Thoracic aorta (tissue), 2 donors: ENCODE measurements around the gene ARID3B. TPM values are rescaled to one million over a fixed set of nuclear protein-coding genes. Genes with fewer than 3 reads are reported as not detected.

Source experiments
- ATAC-seq: fragments of 150-250 bp; one replicate; pipeline ENCODE4 v1.8.0; 2017; ENCODE audit warnings: low read depth; ENCODE audit not compliant: insufficient number of reproducible peaks, low FRiP score
- DNase-seq: peaks from one replicate; pipeline ENCODE4 v3.0.0-alpha.2; 2020; ENCODE audit warnings: low spot score
- H3K27ac ChIP-seq, 2 donors: fragments of 200-600 bp; sonication (generic); 1 replicate in 1 of 2; 2 replicates in 1 of 2; pipeline ENCODE4 v1.5.1; 2016; ENCODE audit warnings: mild to moderate bottlenecking in 2 of 2, moderate library complexity in 2 of 2
- H3K27me3 ChIP-seq: fragments of 200-600 bp; sonication (generic); replicated peaks from 2 replicates; pipeline ENCODE4 v1.6.0; 2016; ENCODE audit warnings: mild to moderate bottlenecking; ENCODE audit not compliant: insufficient read depth
- H3K36me3 ChIP-seq: fragments of 200-600 bp; sonication (generic); one replicate; pipeline ENCODE4 v1.5.1; 2016
- H3K4me1 ChIP-seq, 2 donors: fragments of 200-600 bp; sonication (generic); 1 replicate in 1 of 2; 2 replicates in 1 of 2; pipeline versions ENCODE4 v1.5.1 to v1.6.0; 2016; ENCODE audit warnings: low read depth in 2 of 2, mild to moderate bottlenecking in 1 of 2; ENCODE audit not compliant: control insufficient read depth in 1 of 2
- H3K4me3 ChIP-seq: fragments of 200-600 bp; sonication (generic); 2 replicates; pipeline ENCODE4 v1.5.1; 2016; ENCODE audit warnings: mild to moderate bottlenecking
- H3K9me3 ChIP-seq: fragments of 200-600 bp; sonication (generic); 2 replicates; pipeline ENCODE4 v1.5.1; 2016
- total RNA-seq, 2 donors: library from RNA; depleted of rRNA; stranded (reverse); fragments of >200 nt; gene quantifications; one replicate each; pipeline versions ENCODE4 v1.1.0 to v1.2.3, GENCODE V29; 2016
- TF ChIP-seq, protein P1 (sequence below): fragments of 200-600 bp; sonication (generic); IDR thresholded peaks from one replicate; pipeline ENCODE4 v1.5.1; 2019; ENCODE audit warnings: antibody characterized with exemption

ARID3B gene
- total RNA-seq, 2 donors from 2014 or later: 8.9 to 15.0 TPM

DNA sequence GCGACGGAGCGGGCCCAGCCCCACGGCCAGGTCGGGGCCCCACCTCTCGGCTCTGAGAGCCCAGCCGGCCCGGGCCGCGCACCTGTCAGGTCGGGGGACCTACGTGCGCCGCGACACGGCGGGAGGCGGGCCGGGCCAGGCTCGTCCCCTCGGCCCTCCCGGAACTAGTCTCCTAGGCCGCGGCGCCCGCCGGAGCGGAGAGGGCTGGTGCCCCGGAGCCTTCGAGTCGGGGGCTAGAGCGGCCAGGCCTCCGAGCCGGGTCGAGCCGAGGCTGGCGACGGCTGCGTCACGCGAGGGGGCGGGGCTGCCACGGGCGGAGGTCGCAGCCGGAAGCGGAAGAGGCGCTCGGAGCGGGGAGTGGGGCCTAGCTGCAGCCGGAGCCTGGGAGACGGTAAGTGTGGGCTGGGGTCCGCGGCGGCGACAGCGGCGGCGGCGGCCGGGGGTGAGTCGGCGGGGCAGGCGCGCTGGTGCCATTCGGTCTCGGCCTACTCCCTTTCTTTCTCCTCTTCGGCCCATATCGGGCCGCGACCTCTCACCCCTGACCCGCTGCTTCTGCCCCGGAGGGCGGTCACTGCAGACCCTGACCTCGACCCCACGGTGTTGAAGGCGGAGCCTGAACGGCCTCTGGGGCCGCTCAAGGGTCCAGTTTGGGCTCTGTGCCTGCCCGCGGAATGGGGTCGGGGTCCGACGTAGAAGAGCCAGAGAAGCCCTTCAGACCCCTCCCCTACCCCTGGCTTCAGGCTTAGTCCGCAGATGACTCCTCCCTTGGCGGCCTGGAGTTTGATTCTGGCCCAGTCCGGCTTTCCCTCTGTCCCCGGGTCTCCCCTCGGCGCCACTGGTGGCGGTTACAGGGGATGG lies 74.7 kb downstream of the ARID3B start, which contains the start of gene CLK3:
TSS of gene CLK3 (plus strand) at position 329 of the 858 bp plus-strand sequence. CDS start 3,361 bp downstream, outside the sequence.
- H3K36me3 ChIP-seq: peaks cover 18% of the 10 kb centered on the region
- no peaks in the 10 kb centered on the region for H3K9me3 ChIP-seq
- H3K27ac ChIP-seq: peak within 1 kb of the TSS; percentile 96 to 99
- H3K4me1 ChIP-seq: peaks cover 11 to 34% of the 10 kb centered on the region in 2 donors
- H3K27me3 ChIP-seq: no peaks in the 10 kb centered on the region
- ATAC-seq: peak; percentile 64
- peak; percentile 75 for DNase-seq
- H3K4me3 ChIP-seq: peak within 1 kb of the TSS; percentile 99
- TF ChIP-seq, protein P1, sequence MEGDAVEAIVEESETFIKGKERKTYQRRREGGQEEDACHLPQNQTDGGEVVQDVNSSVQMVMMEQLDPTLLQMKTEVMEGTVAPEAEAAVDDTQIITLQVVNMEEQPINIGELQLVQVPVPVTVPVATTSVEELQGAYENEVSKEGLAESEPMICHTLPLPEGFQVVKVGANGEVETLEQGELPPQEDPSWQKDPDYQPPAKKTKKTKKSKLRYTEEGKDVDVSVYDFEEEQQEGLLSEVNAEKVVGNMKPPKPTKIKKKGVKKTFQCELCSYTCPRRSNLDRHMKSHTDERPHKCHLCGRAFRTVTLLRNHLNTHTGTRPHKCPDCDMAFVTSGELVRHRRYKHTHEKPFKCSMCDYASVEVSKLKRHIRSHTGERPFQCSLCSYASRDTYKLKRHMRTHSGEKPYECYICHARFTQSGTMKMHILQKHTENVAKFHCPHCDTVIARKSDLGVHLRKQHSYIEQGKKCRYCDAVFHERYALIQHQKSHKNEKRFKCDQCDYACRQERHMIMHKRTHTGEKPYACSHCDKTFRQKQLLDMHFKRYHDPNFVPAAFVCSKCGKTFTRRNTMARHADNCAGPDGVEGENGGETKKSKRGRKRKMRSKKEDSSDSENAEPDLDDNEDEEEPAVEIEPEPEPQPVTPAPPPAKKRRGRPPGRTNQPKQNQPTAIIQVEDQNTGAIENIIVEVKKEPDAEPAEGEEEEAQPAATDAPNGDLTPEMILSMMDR: no peak

DNA sequence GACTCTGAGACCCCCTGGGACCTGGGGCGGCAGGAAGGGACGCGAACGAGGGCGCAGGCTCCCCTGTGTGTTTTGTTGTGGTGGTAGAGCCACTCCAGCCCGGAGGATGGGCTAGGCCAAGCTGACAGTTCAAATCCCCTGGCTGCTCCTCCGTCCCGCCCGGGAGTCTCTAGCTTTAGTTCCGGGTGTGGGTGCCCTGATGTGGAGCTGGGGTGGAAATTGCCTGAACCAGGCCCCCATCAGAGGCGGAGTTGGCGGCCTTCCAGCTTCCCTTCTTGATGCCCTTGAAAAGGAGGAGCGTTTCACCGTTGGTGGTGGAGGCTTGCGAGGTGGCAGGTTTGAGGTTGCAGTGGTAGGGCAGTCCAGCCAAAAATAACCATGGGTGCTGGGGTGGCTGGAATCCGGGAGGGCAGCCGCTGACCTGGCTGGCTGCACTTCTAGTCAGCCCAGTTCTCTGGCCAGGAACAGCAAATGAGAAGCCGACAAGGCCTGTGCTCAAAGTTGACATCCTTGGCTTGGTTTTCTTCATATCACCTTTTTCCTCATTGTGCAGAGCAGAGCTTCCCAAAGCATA lies 75.4 kb downstream of the ARID3B start:
- Histone ChIP-seq H3K36me3 (peaks cover 22% of the 10 kb centered on the region), H3K9me3 (no peaks in the 10 kb centered on the region), H3K4me3 (peak overlapping the region; percentile 99), H3K27me3 (no peaks in the 10 kb centered on the region), H3K27ac (peak overlapping the region; percentile 96 to 99), H3K4me1 (peaks cover 11 to 41% of the 10 kb centered on the region in 2 donors)
- TF ChIP-seq, protein P1: no peak
- DNase-seq (peak; percentile 60), ATAC-seq (no peak)

DNA sequence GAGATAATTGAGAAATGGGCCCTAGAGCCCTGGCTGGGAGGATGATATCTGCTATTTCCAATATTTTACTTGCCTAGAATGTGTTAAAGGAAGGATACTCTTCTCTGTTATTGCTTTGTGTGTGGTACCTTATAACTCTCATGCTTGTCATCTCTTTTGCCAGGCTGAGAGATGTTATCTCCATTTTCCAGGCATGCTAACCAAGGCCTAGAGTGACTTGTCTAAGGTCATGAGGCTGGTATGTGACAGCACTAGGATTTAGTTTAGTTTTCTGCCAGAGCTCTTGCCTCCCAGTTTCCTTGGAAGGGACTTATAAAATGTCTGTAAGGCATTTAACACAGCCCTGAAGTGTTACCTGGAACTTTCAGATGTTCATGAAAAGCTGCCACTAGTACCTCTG lies 76.0 kb downstream of the ARID3B start:
- DNase-seq: no peak
- no peaks in the 10 kb centered on the region for H3K27me3 ChIP-seq
- H3K36me3 ChIP-seq: peaks cover 25% of the 10 kb centered on the region
- H3K9me3 ChIP-seq: no peaks in the 10 kb centered on the region
- H3K4me3 ChIP-seq: peak overlapping the region; percentile 99
- H3K4me1 ChIP-seq: peaks cover 11 to 42% of the 10 kb centered on the region in 2 donors
- H3K27ac ChIP-seq: peak overlapping the region; percentile 96 to 99
- TF ChIP-seq, protein P1: no peak
- no peak for ATAC-seq

DNA sequence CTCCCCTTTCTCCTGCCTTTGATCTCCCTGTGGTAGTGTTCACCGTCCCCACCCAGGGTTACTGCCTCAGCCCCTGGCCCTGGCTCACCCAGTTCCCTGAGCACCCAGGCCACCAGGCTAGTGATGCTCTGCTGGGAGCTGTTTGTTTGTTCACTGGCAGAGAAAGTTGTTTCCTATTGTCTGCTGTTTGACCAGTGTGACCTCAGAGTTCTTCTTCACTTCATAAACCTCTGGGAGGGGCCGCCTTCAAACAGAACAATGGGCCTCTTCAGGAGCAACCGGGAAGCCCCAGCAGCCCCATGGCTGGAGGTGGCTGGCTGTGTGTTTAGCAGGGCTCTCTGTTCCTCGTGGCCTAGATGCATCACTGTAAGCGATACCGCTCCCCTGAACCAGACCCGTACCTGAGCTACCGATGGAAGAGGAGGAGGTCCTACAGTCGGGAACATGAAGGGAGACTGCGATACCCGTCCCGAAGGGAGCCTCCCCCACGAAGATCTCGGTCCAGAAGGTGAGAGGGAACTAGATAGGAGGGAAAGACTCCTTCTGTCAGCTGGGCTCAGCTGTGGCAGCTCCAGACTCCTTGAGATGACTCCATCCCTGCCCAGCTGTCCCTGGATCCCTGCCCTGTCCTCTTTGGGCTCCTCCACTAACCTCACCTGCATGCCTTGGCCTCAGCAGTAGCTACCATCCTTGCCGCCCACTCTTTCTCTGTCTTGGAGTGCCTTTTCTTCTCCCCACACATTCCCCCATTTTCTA lies 78.0 kb downstream of the ARID3B start:
- H3K27me3 ChIP-seq: no peaks in the 10 kb centered on the region
- H3K4me1 ChIP-seq: peaks cover 11 to 42% of the 10 kb centered on the region in 2 donors
- DNase-seq (no peak), ATAC-seq (no peak)
- TF ChIP-seq, protein P1: no peak
- no peak overlapping the region for H3K4me3 ChIP-seq
- no peaks in the 10 kb centered on the region for H3K9me3 ChIP-seq
- peaks cover 44% of the 10 kb centered on the region for H3K36me3 ChIP-seq
- H3K27ac ChIP-seq: no peak overlapping the region
